Activated naive CD8-positive, alpha-beta T cell treated with anti-CD3 and anti-CD28 coated beads for 36 hours (primary cell): ENCODE results near the gene AHNAK. TPM values are rescaled to one million over a fixed set of nuclear protein-coding genes. Genes with fewer than 3 reads are reported as not detected.
A peak's percentile ranks its signal among the peaks of the same experiment; 100 is the strongest.

Experiments used
- DNase-seq: peaks from one replicate; pipeline ENCODE4 v3.0.0; 2021
- H3K27ac Mint-ChIP-seq: one replicate; pipeline ENCODE4 v1.8.0; 2022; ENCODE audit warnings: mild to moderate bottlenecking, moderate library complexity, mixed read lengths
- H3K27me3 Mint-ChIP-seq: one replicate; pipeline ENCODE4 v1.8.0; 2022; ENCODE audit warnings: mild to moderate bottlenecking, mixed read lengths
- H3K36me3 Mint-ChIP-seq: one replicate; pipeline ENCODE4 v1.8.0; 2021; ENCODE audit warnings: mild to moderate bottlenecking, mixed read lengths
- H3K4me1 Mint-ChIP-seq: one replicate; pipeline ENCODE4 v1.8.0; 2021; ENCODE audit warnings: mixed read lengths
- H3K4me3 Mint-ChIP-seq: one replicate; pipeline ENCODE4 v1.8.0; 2022; ENCODE audit warnings: mild to moderate bottlenecking, moderate library complexity, mixed read lengths
- H3K9me3 Mint-ChIP-seq: one replicate; pipeline ENCODE4 v1.8.0; 2022; ENCODE audit warnings: mixed read lengths
- total RNA-seq, 2 experiments: library from RNA; stranded (reverse); gene quantifications; one replicate each; pipeline ENCODE4 v1.2.3, GENCODE V29; 2021

The AHNAK gene
- total RNA-seq, 2 experiments from 2014 or later = 12.3 to 12.5 TPM

DNA sequence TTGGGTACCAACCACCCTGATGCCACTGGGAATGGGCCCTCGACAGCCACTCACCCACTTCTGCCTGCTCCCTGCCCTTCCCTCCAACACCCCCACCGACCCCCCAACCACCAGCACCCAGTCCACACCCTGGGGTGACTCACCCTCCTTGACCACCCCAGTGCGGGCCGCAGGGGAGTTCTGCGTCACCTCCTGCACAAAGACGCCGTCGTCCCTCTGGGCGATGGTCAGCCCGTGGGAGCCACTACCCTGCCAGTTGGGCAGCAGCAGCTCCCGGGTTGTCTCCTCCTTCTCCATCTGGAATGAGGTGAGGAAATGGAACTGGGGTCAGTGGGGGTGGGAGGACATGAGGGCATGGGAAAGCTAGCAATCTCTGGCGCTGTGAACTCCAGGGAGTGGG lies 10.8 kb downstream of the AHNAK start:
- H3K4me3 Mint-ChIP-seq = no peak overlapping the region

DNA sequence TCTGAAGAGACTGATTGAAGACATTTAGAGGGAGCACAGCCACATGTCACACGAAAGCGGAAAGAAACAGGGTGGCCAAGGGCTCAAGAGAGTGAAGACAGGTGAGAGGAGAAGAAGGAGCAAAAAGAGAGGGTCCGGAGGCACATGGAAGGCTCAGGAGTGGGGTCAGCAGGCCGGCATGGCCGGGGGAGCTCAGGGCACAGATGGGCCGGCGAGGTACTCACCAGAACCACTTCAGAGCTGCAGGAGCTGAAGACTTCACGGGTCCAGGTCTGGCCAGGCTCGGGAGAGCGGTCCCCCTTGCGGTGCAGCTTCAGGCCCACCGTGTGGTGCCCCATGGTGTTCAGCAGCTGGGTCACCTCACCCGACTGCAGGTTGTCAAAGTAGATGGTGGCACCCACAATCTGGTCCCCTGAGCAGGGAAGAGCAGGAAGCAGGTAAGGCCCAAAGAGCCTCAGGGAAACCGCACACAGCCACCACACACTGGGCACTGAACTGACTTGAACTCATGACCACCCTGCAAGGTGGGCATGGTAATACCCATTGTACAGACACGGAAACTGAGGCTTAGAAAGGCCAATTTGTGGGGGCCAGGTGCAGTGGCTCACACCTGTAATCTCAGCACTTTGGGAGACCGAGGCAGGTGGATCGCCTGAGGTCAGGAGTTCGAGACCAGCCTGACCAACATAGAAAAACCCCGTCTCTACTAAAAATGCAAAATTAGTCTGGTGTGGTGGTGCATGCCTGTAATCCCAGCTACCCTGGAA lies 11.6 kb downstream of the AHNAK start:
- H3K27me3 Mint-ChIP-seq = no peaks in the 10 kb centered on the region

More for the DNA sequence above, 10.8 kb downstream of the AHNAK start:
- no peaks in the 10 kb centered on the region for H3K9me3 Mint-ChIP-seq
- no peaks in the 10 kb centered on the region for H3K27me3 Mint-ChIP-seq
- H3K4me1 Mint-ChIP-seq = peaks cover 23% of the 10 kb centered on the region
- H3K36me3 Mint-ChIP-seq = peaks cover 5% of the 10 kb centered on the region
- no peak overlapping the region for H3K27ac Mint-ChIP-seq
- no peak for DNase-seq

DNA sequence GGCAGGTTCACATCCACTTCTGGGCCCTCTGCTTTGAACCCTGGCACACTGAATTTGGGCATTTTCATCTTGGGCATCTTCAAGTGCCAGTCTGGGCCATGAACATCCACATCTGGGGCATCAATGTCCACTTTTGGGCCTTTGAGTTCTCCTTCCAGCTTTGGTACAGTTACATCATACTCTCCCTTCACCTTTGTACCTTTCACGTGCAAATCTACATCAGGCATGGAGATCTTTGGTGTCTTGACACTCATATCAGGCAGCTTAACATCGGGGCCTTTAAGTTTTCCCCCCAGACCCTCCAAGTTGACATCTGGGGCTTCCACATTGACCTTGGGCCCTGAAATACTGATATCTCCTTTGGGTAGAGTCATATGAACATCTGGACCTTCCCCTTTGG lies 14.5 kb downstream of the AHNAK start:
- no peak overlapping the region for H3K27ac Mint-ChIP-seq
- no peaks in the 10 kb centered on the region for H3K27me3 Mint-ChIP-seq
- no peak for DNase-seq
- H3K36me3 Mint-ChIP-seq = peaks cover 14% of the 10 kb centered on the region
- H3K9me3 Mint-ChIP-seq = no peaks in the 10 kb centered on the region
- H3K4me1 Mint-ChIP-seq = peaks cover 2% of the 10 kb centered on the region
- H3K4me3 Mint-ChIP-seq = no peak overlapping the region

More for the DNA sequence above, 11.6 kb downstream of the AHNAK start:
- H3K9me3 Mint-ChIP-seq = no peaks in the 10 kb centered on the region
- peaks cover 10% of the 10 kb centered on the region for H3K36me3 Mint-ChIP-seq
- no peak overlapping the region for H3K4me3 Mint-ChIP-seq
- no peak for DNase-seq
- H3K27ac Mint-ChIP-seq = no peak overlapping the region
- peaks cover 17% of the 10 kb centered on the region for H3K4me1 Mint-ChIP-seq

DNA sequence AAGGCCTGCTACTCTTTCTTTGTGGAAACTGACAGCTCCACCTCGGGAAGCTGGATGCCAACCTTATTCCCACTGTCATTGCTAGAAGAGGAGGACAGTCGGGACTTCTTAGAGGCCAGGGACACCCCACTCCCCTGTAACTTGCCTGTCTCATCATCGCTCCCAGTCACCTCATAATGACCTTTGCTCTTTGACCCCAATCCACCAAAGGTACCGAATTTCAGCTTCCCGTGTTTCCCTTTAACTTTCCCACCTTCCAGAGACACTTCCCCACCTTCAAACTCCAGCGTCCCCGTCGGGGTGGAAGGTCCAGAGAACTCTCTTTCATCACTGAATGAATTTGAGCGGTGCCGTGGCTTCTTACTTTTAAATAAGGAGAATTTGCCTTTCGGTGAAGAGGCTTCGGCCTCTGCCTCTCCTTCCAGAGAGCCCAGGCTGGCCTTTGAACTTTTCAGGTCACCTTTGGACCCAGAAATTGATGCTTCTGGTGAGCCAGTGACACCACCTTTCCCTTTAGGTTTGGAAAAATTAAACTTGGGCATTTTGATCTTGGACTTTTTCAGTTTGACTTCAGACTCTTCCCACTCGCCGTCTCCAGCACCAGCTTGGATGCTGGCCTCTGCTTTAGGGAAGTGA lies 29.8 kb downstream of the AHNAK start:
- peaks cover 2% of the 10 kb centered on the region for H3K4me1 Mint-ChIP-seq
- no peaks in the 10 kb centered on the region for H3K27me3 Mint-ChIP-seq
- no peaks in the 10 kb centered on the region for H3K9me3 Mint-ChIP-seq
- H3K4me3 Mint-ChIP-seq = no peak overlapping the region
- H3K36me3 Mint-ChIP-seq = no peaks in the 10 kb centered on the region
- DNase-seq = no peak
- H3K27ac Mint-ChIP-seq = no peak overlapping the region

DNA sequence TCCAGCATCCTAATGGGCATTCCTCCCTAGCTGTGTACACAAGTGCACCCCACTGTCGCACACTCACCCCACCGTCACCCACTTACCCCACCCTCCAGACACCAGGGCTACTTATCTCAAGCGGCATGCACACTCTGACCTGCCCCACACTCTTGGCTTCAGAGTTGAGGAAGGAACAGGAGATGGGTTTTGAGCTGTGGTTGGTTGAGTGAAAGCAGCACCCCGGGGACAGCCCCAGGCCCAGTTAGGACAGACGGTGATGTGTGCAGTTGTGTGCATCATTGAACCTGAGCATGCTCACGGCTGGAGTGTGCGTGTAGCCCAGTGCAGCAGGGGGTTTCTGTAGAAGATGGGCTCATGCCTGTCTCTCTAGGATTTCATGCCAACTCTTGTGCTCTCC lies 32.5 kb downstream of the AHNAK start:
- Mint-ChIP-seq H3K4me3 (no peak overlapping the region), H3K27me3 (no peaks in the 10 kb centered on the region), H3K9me3 (no peaks in the 10 kb centered on the region), H3K27ac (no peak overlapping the region), H3K4me1 (peaks cover 2% of the 10 kb centered on the region), H3K36me3 (no peaks in the 10 kb centered on the region)
- DNase-seq = no peak

DNA sequence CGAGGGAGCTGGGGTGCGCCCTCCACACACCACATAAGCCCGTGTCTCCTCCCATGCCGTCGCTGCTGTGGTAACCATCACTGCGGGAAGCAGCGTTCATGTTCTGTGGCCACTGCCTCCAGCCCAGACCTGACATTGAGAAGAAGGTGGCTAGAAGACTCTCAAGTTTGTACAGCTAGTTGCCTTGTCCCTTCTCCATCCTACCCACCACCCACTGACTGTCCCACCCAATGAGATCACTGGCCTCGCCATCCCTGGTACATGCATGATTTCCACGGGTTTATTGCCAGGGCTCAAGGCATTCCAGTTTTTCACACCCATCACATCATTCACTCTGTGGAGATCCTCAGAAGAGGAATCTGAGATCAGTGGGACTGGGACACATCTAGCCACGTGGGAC lies 33.0 kb downstream of the AHNAK start:
- Mint-ChIP-seq H3K27ac (no peak overlapping the region), H3K36me3 (no peaks in the 10 kb centered on the region)
- DNase-seq = no peak

DNA sequence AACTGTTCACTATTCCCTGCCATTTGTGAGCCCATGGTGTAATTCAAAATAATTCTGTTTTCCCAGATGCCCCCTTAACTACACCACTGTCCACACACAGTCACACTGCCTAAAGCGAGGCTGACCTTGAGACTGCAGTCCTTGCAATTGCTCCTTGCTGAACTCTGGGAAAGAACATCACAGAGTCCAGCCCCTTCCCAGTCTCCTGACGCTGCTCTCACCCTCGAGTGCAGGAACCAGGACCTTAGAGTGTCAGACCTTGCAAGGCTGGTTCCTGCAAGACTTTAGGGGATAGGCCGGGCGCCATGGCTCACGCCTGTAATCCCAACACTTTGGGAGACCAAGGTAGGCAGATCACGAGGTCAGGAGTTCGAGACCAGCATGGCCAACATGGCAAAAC lies 33.6 kb downstream of the AHNAK start:
- Mint-ChIP-seq H3K4me1 (peaks cover 5% of the 10 kb centered on the region), H3K4me3 (no peak overlapping the region), H3K36me3 (no peaks in the 10 kb centered on the region), H3K27me3 (peaks cover 3% of the 10 kb centered on the region), H3K27ac (no peak overlapping the region), H3K9me3 (no peaks in the 10 kb centered on the region)
- no peak for DNase-seq

More for the DNA sequence above, 33.0 kb downstream of the AHNAK start:
- no peaks in the 10 kb centered on the region for H3K9me3 Mint-ChIP-seq
- H3K4me1 Mint-ChIP-seq = peaks cover 6% of the 10 kb centered on the region
- H3K4me3 Mint-ChIP-seq = no peak overlapping the region
- peaks cover 1% of the 10 kb centered on the region for H3K27me3 Mint-ChIP-seq

DNA sequence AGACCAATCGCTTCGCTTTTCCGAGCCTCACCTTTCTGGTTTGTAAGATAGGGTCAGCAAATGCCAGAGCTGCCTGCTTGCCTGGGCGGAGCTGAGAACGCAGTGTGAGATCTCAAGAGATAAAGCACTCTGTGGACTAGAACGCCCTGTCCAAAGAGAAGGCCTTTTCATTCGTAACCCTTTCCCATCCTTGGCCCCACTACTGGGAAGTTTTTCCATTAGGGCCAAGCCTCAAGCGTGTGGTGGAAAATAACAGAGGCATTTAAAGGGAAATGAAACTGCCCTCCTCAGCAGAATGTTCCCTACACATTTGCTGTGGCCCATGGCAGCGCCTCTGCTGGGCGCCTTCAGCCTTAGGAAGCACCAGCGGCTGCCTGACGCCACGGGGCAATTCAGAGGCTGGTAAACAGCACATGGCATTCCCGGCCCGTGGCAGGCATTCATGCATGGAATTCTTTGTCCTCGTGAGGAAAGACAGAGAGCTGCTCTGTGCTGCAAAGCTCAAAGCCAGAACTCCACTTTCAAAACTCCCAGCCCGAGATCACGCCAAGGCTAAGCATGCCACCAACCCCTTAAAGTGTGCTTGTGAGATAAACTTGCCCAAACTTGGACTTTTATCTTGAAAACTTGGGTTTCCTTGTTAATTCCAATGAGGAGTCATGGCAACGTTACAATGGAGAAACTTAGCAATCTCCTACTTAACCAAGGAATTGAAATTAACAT lies 38.1 kb downstream of the AHNAK start:
- H3K36me3 Mint-ChIP-seq = no peaks in the 10 kb centered on the region
- DNase-seq = peak; percentile 7
- H3K27ac Mint-ChIP-seq = no peak overlapping the region
- H3K4me3 Mint-ChIP-seq = no peak overlapping the region
- no peaks in the 10 kb centered on the region for H3K9me3 Mint-ChIP-seq
- H3K27me3 Mint-ChIP-seq = peaks cover 17% of the 10 kb centered on the region
- peaks cover 5% of the 10 kb centered on the region for H3K4me1 Mint-ChIP-seq

DNA sequence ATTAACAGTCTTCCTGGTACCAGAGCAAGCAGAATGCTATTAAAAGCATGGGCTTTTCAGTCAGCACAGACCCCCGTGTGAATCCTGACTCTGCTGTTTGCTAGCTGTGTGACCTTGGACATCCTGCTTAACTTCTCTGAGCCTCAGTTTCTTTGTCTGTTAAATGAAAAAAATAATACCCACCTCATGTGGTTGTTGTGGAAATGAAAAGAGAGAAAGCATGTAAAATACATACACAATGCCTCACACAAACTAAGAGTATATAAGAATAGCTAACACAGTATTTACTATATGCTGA lies 39.5 kb downstream of the AHNAK start:
- Mint-ChIP-seq H3K36me3 (no peaks in the 10 kb centered on the region), H3K27me3 (peaks cover 28% of the 10 kb centered on the region), H3K4me1 (peaks cover 5% of the 10 kb centered on the region), H3K9me3 (no peaks in the 10 kb centered on the region), H3K4me3 (no peak overlapping the region), H3K27ac (no peak overlapping the region)
- DNase-seq = no peak

DNA sequence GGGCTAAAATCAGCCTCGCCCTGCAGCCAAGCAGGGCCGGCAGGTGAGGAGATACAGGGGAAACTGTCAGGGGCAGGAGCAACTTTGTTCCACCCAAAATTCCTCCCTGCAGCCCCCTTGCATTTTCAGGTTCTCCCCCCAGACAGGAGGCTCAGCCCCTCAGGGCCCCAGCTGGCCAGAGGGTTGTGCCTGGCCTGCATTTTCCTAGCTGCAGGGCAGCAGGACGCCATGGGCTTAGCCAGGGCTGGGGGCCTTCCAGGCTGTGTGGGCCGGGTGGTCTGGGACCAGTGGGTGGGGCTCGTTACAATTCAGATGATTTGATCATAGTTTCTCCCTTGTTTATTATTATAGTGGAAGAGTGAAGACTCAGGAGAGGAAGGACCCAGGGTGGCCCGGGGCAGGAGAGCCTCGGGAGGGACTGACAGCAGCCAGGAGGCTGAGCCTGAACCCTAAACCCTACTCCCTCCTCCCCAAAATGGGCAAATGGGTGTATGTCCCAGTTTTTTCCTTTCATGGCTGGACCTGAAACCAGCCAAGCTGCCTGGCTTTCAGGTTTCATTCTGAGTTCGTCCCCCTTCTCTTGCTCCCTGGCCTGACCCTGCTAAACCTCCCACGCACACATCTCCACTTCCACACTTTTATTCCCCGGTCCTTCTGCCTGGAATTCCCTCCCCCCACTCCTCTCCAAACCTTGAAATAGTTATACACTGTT lies 40.0 kb downstream of the AHNAK start:
- peaks cover 5% of the 10 kb centered on the region for H3K4me1 Mint-ChIP-seq
- H3K27ac Mint-ChIP-seq = no peak overlapping the region
- DNase-seq = no peak
- H3K36me3 Mint-ChIP-seq = no peaks in the 10 kb centered on the region
- peaks cover 33% of the 10 kb centered on the region for H3K27me3 Mint-ChIP-seq
- H3K4me3 Mint-ChIP-seq = no peak overlapping the region
- H3K9me3 Mint-ChIP-seq = no peaks in the 10 kb centered on the region

DNA sequence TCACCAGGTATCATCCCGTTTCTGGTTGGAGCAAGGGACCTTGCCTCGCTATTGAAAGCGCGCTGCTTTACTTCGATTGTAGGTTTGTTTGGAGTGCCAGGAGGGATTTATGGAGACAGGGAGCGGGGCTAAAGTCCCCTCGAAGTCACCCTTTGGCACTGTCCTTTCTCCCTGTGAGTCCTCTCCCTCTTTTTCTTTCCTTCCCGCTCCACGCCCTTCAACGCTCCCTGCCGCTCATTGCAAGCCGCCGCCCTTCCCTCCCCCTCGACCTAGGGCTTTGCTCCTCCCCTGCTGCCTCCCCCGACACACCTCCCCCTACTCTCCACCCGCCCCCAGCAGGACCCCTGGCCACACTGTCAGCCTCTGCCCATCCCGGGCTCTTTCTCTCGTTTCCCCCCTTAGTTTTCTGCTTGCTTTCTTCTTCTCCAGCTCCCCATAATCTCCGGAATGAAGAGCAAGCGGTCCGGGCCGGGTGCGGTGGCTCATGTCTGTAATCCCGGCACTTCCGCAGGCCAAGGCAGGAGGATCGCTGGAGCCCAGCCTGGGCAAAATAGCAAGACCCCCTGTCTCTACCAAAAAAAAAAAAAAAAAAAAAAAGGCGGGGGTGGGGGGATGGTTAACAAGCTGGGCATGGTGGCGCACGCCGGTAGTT lies 41.0 kb downstream of the AHNAK start:
- Mint-ChIP-seq H3K27me3 (peaks cover 42% of the 10 kb centered on the region), H3K9me3 (no peaks in the 10 kb centered on the region), H3K4me3 (no peak overlapping the region), H3K27ac (no peak overlapping the region), H3K4me1 (peaks cover 5% of the 10 kb centered on the region), H3K36me3 (no peaks in the 10 kb centered on the region)
- DNase-seq = no peak

DNA sequence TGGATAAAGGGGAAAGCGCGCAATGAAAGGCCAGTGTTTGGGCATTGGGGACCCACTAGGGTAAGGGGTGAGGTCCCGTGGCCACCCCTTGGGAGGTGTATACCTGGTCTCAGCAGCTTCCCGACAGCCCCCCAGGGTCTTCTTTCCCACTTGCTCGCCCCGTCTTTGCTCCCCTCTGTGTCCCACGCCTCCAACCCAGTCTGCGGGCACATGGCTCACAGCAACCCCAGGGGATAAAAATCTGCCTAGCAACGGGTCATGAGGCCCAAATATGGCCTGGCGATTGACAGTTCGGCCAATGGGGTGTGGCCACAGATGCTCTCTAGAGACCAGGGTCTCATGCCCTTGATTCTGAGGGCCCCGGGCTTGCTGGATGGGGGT lies 41.6 kb downstream of the AHNAK start:
- peaks cover 5% of the 10 kb centered on the region for H3K4me1 Mint-ChIP-seq

DNA sequence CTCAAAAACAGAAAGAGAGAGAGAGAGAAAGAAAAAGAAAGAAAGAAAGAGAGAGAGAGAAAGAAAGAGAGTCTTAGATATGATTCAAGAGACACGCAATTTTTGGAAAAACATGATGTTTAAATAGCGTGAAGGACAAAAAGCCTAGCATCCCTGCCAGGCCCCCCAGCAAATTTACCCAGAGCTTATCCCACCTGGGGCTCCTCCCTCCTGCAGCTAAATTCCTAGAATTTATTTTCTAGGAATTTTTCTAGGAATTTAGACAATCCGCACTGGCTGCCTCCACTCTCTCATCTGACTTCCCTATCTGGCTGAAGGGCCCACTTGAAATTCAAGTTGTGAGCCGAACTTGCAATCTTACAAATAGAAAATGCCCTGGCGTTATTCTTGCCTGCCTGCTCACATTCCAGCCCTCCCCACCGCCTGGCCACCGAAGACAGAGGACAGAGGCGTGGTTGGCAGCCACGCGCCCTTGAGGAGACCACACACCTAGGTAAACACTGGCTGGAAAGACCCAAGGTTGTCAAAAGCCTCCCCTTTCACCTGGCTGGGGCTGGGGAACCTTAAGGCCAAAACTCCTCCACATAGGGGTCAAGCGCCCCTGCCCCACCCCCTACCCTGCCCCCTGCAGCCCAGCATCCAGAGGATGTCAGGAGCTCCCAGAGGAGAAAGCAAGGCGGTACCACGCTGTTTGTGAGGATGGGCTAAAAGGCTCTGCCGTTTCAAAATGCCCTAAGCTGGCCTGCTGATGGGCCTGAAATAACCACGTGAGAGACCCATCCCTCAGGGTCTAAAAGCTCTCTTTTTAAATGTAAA lies 42.2 kb downstream of the AHNAK start:
- Mint-ChIP-seq H3K4me3 (no peak overlapping the region), H3K36me3 (no peaks in the 10 kb centered on the region), H3K27ac (no peak overlapping the region), H3K4me1 (peaks cover 5% of the 10 kb centered on the region), H3K9me3 (no peaks in the 10 kb centered on the region), H3K27me3 (peaks cover 45% of the 10 kb centered on the region)
- DNase-seq = no peak

More for the DNA sequence above, 41.6 kb downstream of the AHNAK start:
- Mint-ChIP-seq H3K27me3 (peaks cover 45% of the 10 kb centered on the region), H3K36me3 (no peaks in the 10 kb centered on the region), H3K9me3 (no peaks in the 10 kb centered on the region), H3K27ac (no peak overlapping the region), H3K4me3 (no peak overlapping the region)
- DNase-seq = no peak
